Activated gamma-delta T cell treated with anti-CD3 and anti-CD28 coated beads, Interleukin-2, amount 50 U/mL, for 16 hours (primary cell): ENCODE data around the gene FAM81A.

Experiments
- DNase-seq: peaks from one replicate; pipeline ENCODE4 v3.0.0-alpha.2; 2020; ENCODE audit warnings: low read depth

The FAM81A gene

DNA sequence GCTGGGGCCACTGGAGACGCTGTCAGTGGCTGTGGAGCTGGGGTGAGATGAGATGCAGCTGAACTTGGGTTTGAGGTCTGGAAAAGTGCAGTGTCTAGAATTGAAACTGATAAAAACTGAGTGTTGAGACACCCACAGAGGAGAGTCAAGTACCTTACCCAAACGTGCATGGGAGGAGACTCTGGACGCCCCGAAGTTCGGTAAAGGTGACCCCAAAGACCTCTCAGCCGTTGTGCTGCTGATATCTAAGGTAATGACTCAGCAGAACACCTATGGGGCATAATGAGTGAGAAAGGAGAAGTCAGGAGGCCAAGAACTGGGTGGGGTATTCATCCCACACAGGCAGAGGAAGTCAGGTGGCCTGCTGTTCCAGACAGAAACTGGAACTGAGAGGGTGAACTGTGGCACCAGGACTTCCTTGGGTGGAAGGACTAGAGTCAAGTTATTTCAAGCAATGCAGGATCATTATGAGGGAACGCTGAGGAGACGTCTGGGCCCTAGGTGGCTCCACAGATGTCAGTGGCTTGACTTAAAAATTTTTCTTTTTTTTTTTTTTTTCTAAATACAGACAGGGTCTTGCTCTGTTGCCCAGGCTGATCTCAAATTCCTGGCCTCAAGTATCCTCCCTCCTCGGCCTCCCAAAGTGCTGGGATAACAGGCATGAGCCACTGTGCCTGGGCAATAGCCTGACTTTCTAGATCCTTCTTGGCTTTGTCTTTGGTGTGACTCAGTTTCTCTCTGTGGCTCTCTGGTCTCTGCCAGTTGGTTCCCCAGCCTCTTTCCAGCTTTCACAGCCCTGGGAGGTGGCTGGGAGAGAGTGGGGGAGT, 105.9 kb downstream of the FAM81A start:
- DNase-seq, result no peak

DNA sequence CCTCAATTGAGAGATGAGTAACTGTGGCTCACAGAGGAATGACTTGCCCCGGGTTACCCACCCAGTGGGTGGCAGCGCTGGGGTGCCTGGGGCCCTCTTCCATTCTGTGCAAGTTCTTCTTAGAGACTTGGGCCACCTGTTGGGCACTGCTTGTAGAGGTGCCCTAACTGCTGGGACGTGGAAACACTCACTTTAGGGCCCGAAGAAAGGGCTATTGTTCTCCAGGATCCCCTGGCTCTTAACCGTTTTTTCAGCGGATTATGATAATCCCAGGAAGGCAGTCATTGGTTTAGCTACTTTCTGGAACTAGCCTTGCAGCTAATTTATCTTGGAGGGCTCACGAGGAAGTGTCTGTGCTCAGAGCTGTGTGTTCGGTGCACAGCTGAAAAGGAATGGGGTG, 107.6 kb downstream of the FAM81A start:
- no peak for DNase-seq

DNA sequence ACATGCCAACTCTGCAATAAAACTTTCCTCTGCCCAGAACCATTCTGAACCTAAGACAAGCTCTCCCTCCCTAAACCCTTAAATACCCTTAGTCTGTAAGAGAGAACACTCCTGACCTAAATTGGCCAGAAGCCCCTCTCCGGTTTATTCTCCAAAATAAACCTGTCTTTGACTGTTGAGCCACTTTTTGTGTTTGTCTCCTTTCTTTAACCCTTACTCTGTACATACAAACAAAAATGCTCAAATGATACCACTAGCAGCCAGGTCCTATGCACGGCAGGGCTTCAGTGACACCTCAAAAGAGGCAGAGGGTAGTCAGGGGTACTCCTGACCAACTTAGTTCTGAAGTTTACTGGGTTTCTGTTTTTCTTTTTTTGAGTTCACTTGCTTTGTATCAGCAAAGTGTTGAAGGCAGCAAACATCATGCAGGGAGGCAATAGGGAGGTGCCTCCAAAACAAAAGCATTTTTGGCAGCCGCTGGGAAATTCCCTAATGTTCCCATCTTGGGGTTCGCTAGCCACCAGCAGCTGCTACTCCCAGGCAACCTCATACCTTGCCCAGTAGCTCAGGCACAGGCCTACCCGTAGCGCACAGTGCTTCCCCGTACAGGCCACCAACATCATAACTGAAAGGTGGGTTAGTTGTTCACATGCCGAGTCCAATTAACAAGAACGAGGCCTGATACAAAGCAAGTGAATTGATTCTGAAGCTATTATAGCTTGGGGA, 110.7 kb downstream of the FAM81A start:
- DNase-seq, result no peak

DNA sequence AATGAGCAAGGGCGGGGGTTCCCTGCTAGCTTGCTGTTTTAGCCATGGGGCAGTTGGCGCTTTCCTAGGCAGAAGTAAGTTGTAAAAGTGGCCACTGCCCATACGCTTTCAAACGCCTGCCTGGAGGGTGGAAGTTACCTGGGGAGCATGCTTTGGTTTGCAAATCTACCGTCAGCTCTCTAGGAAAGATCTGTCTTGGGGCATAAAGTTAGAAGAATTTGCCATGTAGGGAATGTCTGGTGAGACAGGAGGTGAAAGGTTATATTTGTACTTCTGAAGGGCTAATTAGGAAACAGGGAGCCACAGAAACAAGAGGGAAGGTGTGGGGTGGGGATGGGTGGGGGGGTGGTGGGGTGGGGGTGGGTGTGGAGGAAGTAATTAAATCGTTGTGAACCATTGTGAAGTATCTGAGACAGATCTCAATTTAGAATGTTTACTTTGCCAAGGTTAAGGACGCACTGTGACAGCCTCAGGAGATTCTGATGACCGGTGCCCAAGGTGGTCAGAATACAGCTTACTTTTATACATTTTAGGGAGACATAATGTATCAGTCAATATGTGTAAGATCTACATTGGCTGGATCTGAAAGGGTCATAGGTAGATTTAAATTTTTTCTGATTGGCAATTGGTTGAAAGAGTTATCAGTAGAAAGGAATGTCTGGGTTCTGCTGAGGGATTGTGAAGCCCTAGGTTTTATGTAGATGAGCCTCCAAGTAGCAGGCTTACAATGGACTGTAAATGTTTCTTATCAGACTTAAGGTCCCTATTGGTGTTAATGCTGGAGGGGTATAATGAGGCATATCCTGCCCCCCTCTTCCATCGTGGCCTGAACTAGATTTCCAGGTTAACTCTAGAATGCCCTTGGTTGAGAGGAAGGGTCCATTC, 111.6 kb downstream of the FAM81A start:
- no peak for DNase-seq

DNA sequence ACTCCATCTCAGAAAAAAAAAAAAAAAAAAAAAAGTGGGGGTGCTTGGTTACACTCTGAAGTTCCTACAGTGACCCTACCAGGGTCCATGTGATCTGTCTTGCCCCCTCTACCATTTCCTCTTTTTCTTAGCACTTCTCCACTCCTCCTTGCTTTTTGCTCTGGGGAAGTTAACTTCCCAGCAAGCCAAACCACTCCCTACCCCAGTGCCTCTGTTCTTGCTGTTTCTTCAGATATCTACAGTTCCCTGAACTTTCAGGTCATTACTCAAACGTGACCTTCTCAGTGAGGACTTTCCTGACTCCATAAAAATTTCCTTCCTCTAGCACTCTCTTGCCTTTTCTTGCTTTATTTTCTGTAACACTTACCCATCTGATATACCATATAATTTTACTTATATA, 112.5 kb downstream of the FAM81A start:
- DNase-seq, result no peak

DNA sequence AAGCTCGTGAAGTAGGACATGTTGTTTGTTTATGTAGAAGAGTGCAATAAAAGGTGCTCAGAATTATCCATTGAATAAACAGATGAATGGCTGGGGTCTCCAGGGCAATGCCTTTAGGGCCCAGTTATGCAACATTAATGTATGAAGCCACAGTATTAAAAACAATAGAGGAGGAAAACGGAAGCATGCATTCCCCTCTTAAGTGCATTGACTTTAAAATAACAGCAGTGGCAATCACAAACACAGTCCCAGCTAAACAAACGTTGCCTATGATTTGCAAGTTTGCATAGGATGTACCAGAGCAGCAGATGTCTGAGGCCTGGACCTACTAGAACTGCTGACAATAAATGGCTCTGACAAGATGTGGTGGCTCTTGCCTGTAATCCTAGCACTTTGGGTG, 113.0 kb downstream of the FAM81A start:
- DNase-seq, result no peak

DNA sequence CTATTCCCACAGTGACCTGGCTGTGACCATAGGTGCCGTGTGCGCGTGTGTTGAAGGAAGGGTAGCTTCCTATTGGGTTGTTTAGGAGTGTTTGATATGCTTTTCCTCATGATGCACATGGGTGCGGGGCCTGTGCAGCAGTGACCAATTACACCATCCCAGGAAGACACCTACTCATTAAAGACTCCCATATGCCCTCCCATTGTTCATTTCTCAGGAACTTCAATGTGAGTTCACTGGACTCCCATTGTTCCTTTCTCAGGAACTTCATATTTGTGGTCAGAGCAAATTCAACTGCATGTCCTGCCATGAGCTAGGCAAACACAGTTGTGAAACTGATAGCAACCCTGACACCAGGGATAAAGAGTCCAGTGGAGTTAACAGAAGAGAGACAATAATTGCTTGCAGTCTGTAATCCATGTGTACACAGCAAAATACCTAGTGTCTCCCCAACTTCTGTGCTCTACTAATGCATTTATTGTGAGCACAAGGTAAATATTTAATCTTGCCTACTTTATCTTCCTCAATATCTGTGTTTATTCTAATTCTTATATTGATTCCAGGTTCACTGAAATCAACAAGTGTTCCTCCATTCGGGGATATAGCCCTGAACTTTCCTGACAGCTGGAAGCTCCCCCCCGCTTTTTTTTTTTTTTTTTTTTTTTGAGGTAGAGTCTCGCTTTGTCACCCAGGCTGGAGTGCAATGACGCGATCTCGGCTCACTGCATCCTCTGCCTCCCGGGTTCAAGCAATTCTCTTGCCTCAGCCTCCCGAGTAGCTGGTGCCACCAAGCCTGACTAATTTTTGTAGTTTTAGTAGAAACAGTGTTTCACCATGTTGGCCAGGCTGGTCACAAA, 116.1 kb downstream of the FAM81A start:
- no peak for DNase-seq

DNA sequence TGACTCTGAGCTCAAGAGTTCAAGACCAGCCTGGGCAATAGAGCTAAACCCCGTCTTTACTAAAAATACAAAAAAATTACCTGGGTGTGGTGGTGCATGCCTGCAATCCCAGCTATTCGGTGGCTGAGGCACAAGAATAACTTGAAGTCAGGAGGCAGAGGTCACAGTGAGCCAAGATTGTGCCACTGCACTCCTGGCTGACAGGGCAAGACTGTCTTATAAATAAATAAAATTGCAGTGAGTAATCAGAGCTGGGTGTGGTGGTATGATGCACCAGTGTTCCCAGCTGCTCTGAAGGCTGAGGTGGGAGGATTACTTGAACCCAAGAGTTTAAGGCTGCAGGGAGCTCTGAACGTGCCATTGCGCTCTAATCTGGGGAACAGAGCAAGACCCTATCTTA, 117.7 kb downstream of the FAM81A start:
- DNase-seq, result no peak

DNA sequence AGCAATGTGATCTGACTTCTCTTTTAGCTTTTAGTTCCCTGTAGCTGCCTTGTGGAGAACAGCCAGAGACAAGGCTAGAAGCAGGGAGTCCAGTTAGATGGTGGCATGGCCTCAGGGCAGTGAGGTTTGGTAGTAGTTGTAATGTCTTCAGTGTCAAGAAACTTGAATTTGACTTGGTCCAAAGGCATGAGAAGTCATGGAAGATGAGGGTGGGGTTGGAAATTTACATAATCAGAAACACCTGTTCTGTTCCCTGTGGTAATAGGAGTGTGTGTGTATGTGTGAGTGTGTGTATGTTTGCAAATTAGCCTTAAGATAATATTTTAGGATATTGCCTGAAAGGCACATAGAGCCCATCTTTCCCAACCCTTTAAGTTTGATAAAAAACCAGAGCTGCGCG, 118.4 kb downstream of the FAM81A start:
- DNase-seq, result no peak

DNA sequence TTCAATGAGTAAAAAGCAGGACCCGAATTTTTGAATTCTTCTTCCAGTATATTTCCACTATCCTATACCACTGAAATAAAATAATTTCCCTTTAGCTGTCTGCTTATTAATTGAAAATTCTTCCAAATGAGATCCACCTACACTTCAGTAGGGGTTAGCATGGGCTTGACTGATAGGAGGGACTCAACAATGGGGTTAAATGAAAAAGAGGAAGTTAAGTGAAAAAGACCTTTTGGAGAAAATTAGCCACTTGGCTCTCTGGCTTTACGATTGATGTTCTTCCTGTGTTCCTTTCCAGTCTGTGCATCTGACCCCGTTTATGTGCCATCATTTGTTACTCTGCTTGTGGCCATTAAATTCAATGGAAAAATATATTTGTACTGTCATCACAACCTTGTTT, 119.6 kb downstream of the FAM81A start:
- no peak for DNase-seq

DNA sequence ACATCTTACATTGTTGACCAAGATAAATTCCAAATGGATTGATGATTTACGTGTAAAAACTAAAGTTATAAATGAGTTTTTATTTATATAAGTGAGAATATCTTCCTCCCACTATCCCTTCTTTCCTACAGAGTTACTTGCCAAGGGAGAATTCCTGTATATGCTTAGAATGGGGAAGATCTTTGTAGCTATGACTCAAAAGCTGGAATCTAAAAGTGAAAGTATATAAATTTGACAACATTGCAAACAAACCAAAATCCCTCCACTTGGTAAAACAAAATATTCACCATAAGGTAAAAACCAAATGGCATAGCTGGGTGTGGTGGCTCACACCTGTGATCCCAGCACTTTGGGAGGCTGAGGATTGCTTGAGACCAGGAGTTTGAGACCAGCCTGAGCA, 120.9 kb downstream of the FAM81A start:
- DNase-seq, result no peak

DNA sequence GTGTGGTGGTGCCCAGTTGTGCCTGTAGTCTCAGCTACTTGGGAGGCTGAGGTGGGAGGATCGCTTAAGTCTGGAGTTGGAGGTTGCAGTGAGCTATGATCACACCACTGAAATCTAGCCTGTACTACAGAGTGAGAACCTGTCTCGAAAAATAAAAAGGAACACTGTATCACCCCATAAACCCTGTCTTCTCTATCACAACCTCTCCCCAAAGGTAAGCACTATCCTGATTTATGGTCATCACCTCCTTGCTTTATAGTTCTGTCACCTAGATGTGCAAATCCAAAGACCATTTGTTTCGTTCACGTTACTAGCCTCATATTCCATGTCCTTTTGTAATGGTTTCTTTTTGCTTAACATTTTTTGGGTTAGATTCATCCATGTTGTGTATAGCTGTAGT, 123.6 kb downstream of the FAM81A start:
- no peak for DNase-seq

DNA sequence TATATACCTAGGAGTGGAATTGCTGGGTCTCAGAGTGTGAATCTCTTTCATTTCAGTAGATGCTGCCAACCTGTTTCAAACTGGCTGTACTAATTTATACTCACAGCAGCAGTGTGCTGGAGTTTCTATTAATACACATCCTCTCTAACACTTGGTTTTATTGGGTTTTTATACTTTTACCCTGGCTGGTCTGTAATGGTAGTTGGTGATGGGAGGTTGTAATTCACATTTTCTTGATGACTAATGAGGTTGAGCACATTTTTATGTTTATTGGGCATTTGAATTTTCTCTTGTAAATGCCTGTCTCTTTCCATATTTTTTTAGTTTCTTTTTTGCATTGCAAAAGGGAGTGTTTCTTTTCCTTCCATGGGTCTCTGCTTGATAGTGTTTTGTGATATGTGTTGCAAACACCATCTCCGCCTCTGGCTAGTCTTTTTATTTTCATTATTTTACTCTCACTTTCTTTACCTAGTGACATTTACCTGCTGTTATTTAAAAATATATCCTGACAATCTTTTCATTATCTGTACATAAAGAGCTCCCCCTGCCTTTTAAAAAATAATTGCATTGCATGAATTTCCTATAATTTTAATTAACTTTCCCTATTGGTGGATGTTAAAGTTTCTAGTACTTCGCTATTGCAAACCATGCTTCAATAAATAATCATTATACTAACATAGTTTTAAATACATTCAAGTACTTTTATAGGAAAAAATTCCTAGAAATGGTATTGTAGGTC, 124.6 kb downstream of the FAM81A start:
- DNase-seq, result no peak

DNA sequence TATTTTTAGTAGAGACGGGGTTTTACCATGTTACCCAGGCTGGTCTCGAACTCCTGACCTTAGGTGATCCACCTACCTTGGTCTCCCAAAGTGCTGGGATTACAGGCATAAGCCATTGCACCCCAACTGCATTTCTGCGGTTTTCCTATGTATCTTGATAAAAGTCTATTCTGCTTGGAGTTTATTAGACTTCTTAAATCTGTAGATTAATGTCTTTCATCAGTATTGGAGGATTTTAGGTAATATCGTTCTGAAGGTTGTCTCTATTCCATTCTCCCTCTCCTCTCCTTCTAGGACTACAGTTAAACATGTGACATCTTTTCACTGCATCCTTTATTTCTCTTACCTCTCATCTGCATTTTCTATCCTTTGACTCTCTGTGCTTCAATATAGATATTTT, 127.3 kb downstream of the FAM81A start:
- DNase-seq, result no peak

DNA sequence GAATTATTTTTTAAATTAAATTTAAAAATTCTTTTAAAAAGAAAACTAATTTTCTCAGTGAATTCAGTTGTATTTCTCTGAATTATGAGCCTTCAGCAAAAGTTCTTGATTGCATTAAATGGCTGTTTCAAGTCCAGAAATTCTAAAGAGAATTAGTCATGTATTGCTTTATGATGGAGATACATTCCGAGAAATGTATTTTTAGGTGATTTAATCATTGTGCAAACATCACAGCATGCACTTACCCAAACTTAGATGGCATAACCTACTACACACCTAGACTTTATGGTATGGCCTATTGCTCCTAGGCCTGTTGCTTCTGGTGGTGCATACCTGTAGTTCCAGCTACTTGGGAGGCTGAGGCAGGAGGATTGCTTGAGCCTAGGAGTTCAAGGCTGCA, 129.3 kb downstream of the FAM81A start:
- no peak for DNase-seq

DNA sequence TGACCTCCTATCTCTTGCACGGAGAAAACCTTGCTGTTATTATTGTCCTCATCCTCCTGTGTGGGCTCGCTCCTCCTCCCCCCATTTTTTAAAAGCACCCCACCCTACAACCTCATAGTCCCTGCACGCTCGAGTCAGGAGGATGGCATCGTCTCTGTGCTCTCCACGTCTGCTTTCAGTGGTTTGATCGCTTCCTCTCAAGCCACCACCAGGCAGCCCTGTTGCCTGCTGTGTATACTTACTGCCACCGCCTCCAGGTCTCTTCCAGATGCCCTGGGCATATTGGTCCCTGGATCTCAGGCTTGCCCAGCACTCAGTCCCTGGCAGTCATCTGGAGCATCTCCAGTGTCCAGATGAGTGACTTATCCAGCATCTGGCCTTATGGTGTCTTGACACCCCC, 131.5 kb downstream of the FAM81A start:
- DNase-seq, result no peak

DNA sequence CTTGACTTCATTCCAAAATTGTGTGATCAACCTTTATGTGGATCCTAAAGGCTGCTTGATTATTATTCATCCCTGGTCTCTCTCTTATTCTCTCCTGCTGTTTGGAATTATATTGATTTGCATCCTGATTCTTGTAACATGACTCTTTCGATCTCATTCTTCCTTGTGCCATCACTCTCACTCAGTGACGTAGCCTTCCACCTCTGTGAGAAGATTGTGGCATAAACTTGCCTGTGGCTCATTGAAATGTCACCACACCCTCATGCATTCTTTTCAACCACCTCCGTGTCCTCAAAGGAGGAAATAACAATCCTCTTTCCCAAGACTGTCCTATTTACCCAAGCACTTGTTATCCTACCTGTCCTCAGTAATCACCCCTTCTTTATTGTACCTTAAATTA, 132.3 kb downstream of the FAM81A start:
- no peak for DNase-seq

DNA sequence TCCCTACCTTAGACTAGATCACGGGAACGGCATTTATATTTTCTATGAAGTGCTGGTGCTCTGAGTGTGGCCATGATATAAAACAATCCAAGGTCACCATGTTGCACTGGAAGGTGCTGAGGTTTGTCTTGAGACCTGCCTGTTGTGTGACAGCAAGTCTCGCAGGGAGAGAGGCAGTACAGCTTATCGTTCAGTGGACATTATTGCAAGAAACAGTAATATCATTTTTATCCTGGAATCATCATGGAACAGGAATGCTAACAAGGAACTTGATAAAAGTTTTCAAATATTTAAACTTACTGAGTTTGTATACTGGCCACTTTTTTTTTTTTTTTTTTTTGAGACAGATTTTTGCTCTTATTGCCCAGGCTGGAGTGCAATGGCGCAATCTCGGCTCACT, 133.6 kb downstream of the FAM81A start:
- DNase-seq, result no peak
